GM12878 (cell line): ENCODE data around the gene TOP1.

Experiments used
- BRCA1 ChIP-seq: IDR thresholded peaks from 2 replicates; pipeline ENCODE4 v1.6.1; 2011; ENCODE audit warnings: low read depth, low read length, improper control_type of control experiment
- CEBPB ChIP-seq, 2 experiments: fragments of 150-350 bp in 1 of 2; IDR thresholded peaks; 2 replicates each; pipeline ENCODE4 v1.6.1; 2012 to 2014; ENCODE audit warnings: low read depth in 2 of 2, low read length in 2 of 2, borderline replicate concordance in 1 of 2, inconsistent platforms in 1 of 2
- NBN ChIP-seq: fragments of 450-650 bp; IDR thresholded peaks from 2 replicates; pipeline ENCODE4 v1.6.1; 2016
- NR2C2 ChIP-seq: IDR thresholded peaks from 2 replicates; pipeline ENCODE4 v1.6.1; 2011; ENCODE audit warnings: borderline replicate concordance, low read depth; ENCODE audit not compliant: control insufficient read depth, insufficient read length
- POLR2AphosphoS5 ChIP-seq: IDR thresholded peaks from 2 replicates; pipeline ENCODE4 v1.6.1; 2011; ENCODE audit warnings: mild to moderate bottlenecking, low read length, inconsistent platforms
- SMC3 ChIP-seq: IDR thresholded peaks from 2 replicates; pipeline ENCODE4 v1.6.1; 2011; ENCODE audit warnings: low read length, improper control_type of control experiment, borderline replicate concordance
- TF ChIP-seq, protein P1 (sequence below): IDR thresholded peaks from 2 replicates; pipeline ENCODE4 v1.6.1; 2011; ENCODE audit warnings: borderline replicate concordance, low read depth, mild to moderate bottlenecking, moderate library complexity, mixed read lengths, low read length; ENCODE audit not compliant: insufficient read depth; ENCODE audit errors: extremely low read length

DNA sequence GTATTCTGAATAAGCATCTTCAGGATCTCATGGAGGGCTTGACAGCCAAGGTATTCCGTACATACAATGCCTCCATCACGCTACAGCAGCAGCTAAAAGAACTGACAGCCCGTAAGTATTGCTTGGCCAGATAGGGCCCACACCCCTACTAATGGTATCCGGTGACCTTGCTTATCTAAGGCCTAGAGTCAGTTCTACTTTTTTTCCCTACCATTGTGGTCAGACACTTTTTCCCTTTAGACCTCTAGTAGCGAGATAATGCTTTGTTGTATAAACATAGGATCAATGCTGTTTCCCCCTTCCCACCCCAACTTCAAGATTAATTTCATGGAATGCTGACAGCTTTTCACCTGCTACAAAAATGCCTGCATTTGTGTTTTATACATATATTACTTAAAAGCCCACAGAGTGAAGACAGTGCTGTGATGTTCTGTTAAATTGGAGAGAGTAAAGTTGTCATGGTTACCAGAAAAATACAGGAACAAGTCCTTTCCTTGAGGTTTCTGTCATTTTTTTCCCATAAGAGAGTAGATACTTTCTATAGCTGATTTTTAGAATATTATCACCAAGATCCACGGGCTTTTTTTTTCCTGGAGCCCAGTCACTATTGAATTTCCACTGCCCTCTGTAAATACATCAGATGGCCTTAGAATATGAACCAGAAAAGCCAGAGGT is 87.8 kb downstream of the TOP1 start:
- TF ChIP-seq, protein P1, sequence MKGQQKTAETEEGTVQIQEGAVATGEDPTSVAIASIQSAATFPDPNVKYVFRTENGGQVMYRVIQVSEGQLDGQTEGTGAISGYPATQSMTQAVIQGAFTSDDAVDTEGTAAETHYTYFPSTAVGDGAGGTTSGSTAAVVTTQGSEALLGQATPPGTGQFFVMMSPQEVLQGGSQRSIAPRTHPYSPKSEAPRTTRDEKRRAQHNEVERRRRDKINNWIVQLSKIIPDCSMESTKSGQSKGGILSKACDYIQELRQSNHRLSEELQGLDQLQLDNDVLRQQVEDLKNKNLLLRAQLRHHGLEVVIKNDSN, result no peak
- no peak for TF ChIP-seq POLR2AphosphoS5
- no peak for TF ChIP-seq CEBPB (IDR thresholded peaks at IDR 0.05; ENCODE audit: borderline replicate concordance in 1 of 2, low read depth in 2 of 2, low read length in 2 of 2)
- no peak for TF ChIP-seq NBN
- TF ChIP-seq NR2C2, result no peak
- no peak for TF ChIP-seq SMC3
- TF ChIP-seq BRCA1, result no peak
